Gastroesophageal sphincter (tissue), 4 donors: Measurements from ENCODE around the gene ACKR3. TPM values are rescaled to one million over a fixed set of nuclear protein-coding genes. Genes with fewer than 3 reads are reported as not detected.

Experiments used
- ATAC-seq: fragments of 150-250 bp; one replicate; pipeline ENCODE4 v1.9.1; 2016; ENCODE audit warnings: mild to moderate bottlenecking, moderate library complexity
- H3K27ac ChIP-seq, 4 donors: fragments of 200-600 bp; sonication (generic) in 3 of 4; 1 replicate in 3 of 4; 2 replicates in 1 of 4; pipeline ENCODE4 v1.5.1; 2016 to 2019
- H3K27me3 ChIP-seq: fragments of 200-600 bp; sonication (generic); one replicate; pipeline ENCODE4 v1.5.1; 2019
- H3K36me3 ChIP-seq, 2 donors: fragments of 200-600 bp; sonication (generic); one replicate each; pipeline ENCODE4 v1.5.1; 2019; ENCODE audit warnings: control low read depth in 1 of 2
- H3K4me1 ChIP-seq, 3 donors: fragments of 200-600 bp; sonication (generic); 1 replicate in 2 of 3; 2 replicates in 1 of 3; pipeline ENCODE4 v1.5.1; 2016 to 2019; ENCODE audit warnings: control low read depth in 2 of 3
- H3K4me3 ChIP-seq, 2 donors: fragments of 200-600 bp; sonication (generic); one replicate each; pipeline ENCODE4 v1.5.1; 2019; ENCODE audit warnings: mild to moderate bottlenecking in 1 of 2, moderate library complexity in 1 of 2
- H3K9me3 ChIP-seq, 3 donors: fragments of 200-600 bp; sonication (generic); one replicate each; pipeline ENCODE4 v1.5.1; 2017 to 2019; ENCODE audit warnings: control low read depth in 2 of 3
- EP300 ChIP-seq: sonication (generic); formaldehyde crosslinking; IDR thresholded peaks from one replicate; pipeline ENCODE4 v1.6.1; 2017; ENCODE audit warnings: antibody characterized with exemption, mild to moderate bottlenecking
- POLR2A ChIP-seq, 2 donors: fragments of 450-650 bp; IDR thresholded peaks; one replicate each; pipeline ENCODE4 v1.6.1; 2017; ENCODE audit warnings: antibody characterized with exemption in 2 of 2, mild to moderate bottlenecking in 2 of 2, moderate library complexity in 1 of 2
- POLR2AphosphoS5 ChIP-seq: sonication (generic); formaldehyde crosslinking; IDR thresholded peaks from one replicate; pipeline ENCODE4 v1.6.1; 2017; ENCODE audit warnings: antibody characterized with exemption
- WGBS, 2 donors: methylation state at CpG; one replicate each; pipeline ENCODE4 v1.1.5; 2018; ENCODE audit warnings: low coverage in 1 of 2; 5-methylcytosine and 5-hydroxymethylcytosine counted together
- total RNA-seq, 4 donors: library from RNA; depleted of rRNA; stranded (reverse); fragments of >200 nt; gene quantifications; one replicate each; pipeline ENCODE4 v1.1.0, GENCODE V29; 2016
- TF ChIP-seq, protein P1 (sequence below), 4 experiments: fragments of 200-600 bp in 2 of 4; fragments of 450-650 bp in 2 of 4; sonication (generic) in 1 of 4; IDR thresholded peaks; one replicate each; pipeline ENCODE4 v1.5.1; 2017 to 2019; ENCODE audit warnings: antibody characterized with exemption in 4 of 4, mild to moderate bottlenecking in 2 of 4, moderate library complexity in 2 of 4

The ACKR3 gene
- total RNA-seq, 4 donors from 2014 or later: 21.0 to 68.5 (median 42.5) TPM

DNA sequence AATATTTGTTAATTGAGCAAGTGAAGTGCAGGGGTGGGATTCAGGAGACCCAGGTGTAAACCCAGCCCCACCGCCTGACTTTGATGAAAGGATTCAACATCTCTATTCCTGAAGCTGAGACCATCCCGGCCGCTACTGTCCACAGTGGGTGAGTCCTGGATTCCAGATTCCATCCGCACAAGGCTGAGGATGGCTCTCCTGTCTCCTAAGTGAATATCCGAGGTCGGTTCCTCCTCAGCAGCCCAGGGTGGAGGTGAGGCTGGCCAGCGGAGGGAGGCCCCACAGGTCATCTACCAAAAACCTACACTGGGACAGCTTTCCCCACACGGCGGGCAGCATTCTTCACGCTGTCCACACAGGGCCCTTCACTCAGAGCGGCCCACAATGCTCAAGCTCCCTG, 57.6 kb downstream of the ACKR3 start:
- Histone ChIP-seq H3K9me3 (no peaks in the 10 kb centered on the region), H3K36me3 (no peaks in the 10 kb centered on the region), H3K27ac (no peak overlapping the region), H3K4me3 (no peak overlapping the region), H3K4me1 (peaks cover 0 to 26% (median 6%) of the 10 kb centered on the region in 3 donors), H3K27me3 (no peaks in the 10 kb centered on the region)
- TF ChIP-seq POLR2AphosphoS5 (no peak), EP300 (no peak), POLR2A (IDR thresholded peaks at IDR 0.05) (no peak)
- TF ChIP-seq, protein P1, sequence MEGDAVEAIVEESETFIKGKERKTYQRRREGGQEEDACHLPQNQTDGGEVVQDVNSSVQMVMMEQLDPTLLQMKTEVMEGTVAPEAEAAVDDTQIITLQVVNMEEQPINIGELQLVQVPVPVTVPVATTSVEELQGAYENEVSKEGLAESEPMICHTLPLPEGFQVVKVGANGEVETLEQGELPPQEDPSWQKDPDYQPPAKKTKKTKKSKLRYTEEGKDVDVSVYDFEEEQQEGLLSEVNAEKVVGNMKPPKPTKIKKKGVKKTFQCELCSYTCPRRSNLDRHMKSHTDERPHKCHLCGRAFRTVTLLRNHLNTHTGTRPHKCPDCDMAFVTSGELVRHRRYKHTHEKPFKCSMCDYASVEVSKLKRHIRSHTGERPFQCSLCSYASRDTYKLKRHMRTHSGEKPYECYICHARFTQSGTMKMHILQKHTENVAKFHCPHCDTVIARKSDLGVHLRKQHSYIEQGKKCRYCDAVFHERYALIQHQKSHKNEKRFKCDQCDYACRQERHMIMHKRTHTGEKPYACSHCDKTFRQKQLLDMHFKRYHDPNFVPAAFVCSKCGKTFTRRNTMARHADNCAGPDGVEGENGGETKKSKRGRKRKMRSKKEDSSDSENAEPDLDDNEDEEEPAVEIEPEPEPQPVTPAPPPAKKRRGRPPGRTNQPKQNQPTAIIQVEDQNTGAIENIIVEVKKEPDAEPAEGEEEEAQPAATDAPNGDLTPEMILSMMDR (IDR thresholded peaks at IDR 0.05): no peak
- ATAC-seq: no peak
- 91% methylated on average over 4 of the region's 11 CpGs; no CpG with 5 or more reads in 1 of the 2 donors for WGBS, 2 donors

DNA sequence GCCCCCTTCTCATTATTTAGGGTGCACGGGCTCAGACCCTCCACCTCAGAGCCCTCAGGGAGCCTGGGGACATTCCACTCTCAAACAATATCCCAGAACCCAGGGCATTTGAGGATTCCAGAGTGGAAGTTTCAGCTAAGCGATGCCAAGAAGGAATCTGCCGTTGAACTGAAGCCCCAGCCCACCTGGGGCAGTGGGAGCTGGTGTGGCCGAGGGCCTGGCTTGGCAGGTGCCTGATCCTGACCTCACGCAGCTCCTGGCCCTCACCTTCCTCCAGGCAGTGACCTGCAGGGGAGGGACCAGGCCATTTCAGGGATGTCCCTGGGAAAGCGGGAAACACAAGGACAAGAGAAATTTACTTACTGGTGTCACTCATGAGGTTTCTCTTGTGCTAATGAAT, 58.2 kb downstream of the ACKR3 start:
- H3K9me3 ChIP-seq: no peaks in the 10 kb centered on the region
- no peak for ATAC-seq
- H3K36me3 ChIP-seq: no peaks in the 10 kb centered on the region
- no peak overlapping the region for H3K27ac ChIP-seq
- 80 to 100% methylated on average over 1 of the region's 6 CpGs for WGBS, 2 donors
- H3K27me3 ChIP-seq: no peaks in the 10 kb centered on the region
- TF ChIP-seq, protein P1 (IDR thresholded peaks at IDR 0.05): no peak
- TF ChIP-seq POLR2AphosphoS5 (no peak), POLR2A (IDR thresholded peaks at IDR 0.05) (no peak), EP300 (no peak)
- H3K4me1 ChIP-seq: peaks cover 0 to 28% (median 6%) of the 10 kb centered on the region in 3 donors
- no peak overlapping the region for H3K4me3 ChIP-seq

- no peaks in the 10 kb centered on the region for H3K27me3 ChIP-seq
- H3K27ac ChIP-seq: no peak overlapping the region
- ATAC-seq: no peak
- no peak overlapping the region for H3K4me3 ChIP-seq
- peaks cover 0 to 28% (median 6%) of the 10 kb centered on the region in 3 donors for H3K4me1 ChIP-seq
- H3K36me3 ChIP-seq: no peaks in the 10 kb centered on the region
- TF ChIP-seq POLR2A (IDR thresholded peaks at IDR 0.05) (no peak), POLR2AphosphoS5 (no peak), EP300 (no peak)
- TF ChIP-seq, protein P1 (IDR thresholded peaks at IDR 0.05): no peak
- WGBS, 2 donors: 94 to 99% methylated on average over 3 to 8 of the region's 15 CpGs
- H3K9me3 ChIP-seq: no peaks in the 10 kb centered on the region
These were observed 58.8 kb downstream of the ACKR3 start for GRCh38 chr2:236628256-236628901.

DNA sequence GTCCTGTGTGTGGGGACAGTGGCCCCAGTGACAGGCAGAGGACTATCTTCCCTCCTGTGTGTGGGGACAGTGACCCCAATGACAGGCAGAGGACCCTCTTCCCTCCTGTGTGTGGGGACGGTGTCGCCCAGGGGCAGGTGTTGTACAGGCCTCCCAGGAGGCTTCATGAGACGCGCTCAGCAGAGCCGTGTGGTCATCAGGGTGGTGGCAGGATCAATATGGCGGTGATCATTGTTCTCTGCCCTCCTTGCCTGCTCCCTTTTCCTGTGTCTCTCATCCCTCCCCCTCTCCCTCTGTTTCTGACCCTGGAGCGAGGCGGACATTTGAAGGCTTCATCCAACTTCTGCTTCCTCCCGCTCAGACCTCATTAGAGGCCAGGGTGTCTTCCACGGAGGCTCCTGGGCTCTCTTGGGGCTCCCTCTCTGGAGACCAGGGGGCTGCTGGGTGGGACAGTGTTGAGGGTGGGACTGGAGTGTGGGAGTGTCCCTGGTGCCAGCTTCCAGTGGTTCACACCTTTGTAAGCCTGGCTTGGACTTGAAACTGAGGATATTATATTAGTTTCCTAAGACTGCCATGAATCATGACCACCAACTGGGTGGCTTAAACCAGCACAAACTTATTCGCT, 59.5 kb downstream of the ACKR3 start:
- TF ChIP-seq EP300: no peak
- no peak for TF ChIP-seq POLR2A (IDR thresholded peaks at IDR 0.05)
- TF ChIP-seq, protein P1 (IDR thresholded peaks at IDR 0.05): no peak
- no peak for TF ChIP-seq POLR2AphosphoS5
- peaks cover 0 to 28% (median 6%) of the 10 kb centered on the region in 3 donors for H3K4me1 ChIP-seq

More for the DNA sequence above, 59.5 kb downstream of the ACKR3 start:
- Histone ChIP-seq H3K27ac (no peak overlapping the region), H3K27me3 (no peaks in the 10 kb centered on the region), H3K4me3 (no peak overlapping the region), H3K36me3 (no peaks in the 10 kb centered on the region), H3K9me3 (no peaks in the 10 kb centered on the region)
- no peak for ATAC-seq
- WGBS, 2 donors: 97 to 100% methylated on average over 1 to 9 of the region's 11 CpGs
